Measurements from ENCODE around the gene ETV5.

ETV5 gene

GRCh38 chr3:186108941-186109865 is at the start of gene ETV5:
TSS of gene ETV5 (minus strand) at chr3:186109089. CDS start at chr3:186105868, 3,221 bp downstream.
- peak; percentile 98 for DNase-seq (ENCODE audit: low read depth, low spot score)
- peak within 1 kb of the TSS; percentile 98 for H3K27ac ChIP-seq

GRCh38 chr3:186154641-186155040 is 45.8 kb upstream of the ETV5 start:
- no peak for DNase-seq (ENCODE audit: low read depth, low spot score)
- H3K27ac ChIP-seq, result no peak overlapping the region

GRCh38 chr3:186152889-186153292 is 44.0 kb upstream of the ETV5 start:
- no peak overlapping the region for H3K27ac ChIP-seq
- no peak for DNase-seq (ENCODE audit: low read depth, low spot score)

- no peak for DNase-seq (ENCODE audit: low read depth, low spot score)
- H3K27ac ChIP-seq, result no peak overlapping the region
Measured at GRCh38 chr3:186152361-186152798, 43.5 kb upstream of the ETV5 start.

GRCh38 chr3:186151077-186151971 is 42.4 kb upstream of the ETV5 start:
- H3K27ac ChIP-seq, result no peak overlapping the region
- DNase-seq (ENCODE audit: low read depth, low spot score), result no peak

GRCh38 chr3:186150041-186150830 is 41.3 kb upstream of the ETV5 start:
- H3K27ac ChIP-seq, result no peak overlapping the region
- DNase-seq (ENCODE audit: low read depth, low spot score), result no peak

GRCh38 chr3:186149319-186149960 is 40.6 kb upstream of the ETV5 start:
- no peak for DNase-seq (ENCODE audit: low read depth, low spot score)
- no peak overlapping the region for H3K27ac ChIP-seq

GRCh38 chr3:186144257-186144656 is 35.4 kb upstream of the ETV5 start:
- H3K27ac ChIP-seq, result no peak overlapping the region
- DNase-seq (ENCODE audit: low read depth, low spot score), result no peak

GRCh38 chr3:186143250-186143649 is 34.4 kb upstream of the ETV5 start:
- no peak overlapping the region for H3K27ac ChIP-seq
- DNase-seq (ENCODE audit: low read depth, low spot score), result no peak

GRCh38 chr3:186142393-186142932 is 33.6 kb upstream of the ETV5 start:
- no peak for DNase-seq (ENCODE audit: low read depth, low spot score)
- no peak overlapping the region for H3K27ac ChIP-seq

GRCh38 chr3:186141790-186142189 is 32.9 kb upstream of the ETV5 start:
- H3K27ac ChIP-seq, result no peak overlapping the region
- no peak for DNase-seq (ENCODE audit: low read depth, low spot score)

GRCh38 chr3:186138272-186138981 is 29.5 kb upstream of the ETV5 start:
- no peak overlapping the region for H3K27ac ChIP-seq
- no peak for DNase-seq (ENCODE audit: low read depth, low spot score)

- no peak for DNase-seq (ENCODE audit: low read depth, low spot score)
- no peak overlapping the region for H3K27ac ChIP-seq
Measured at GRCh38 chr3:186137051-186137685, 28.3 kb upstream of the ETV5 start.

GRCh38 chr3:186133980-186134379 is 25.1 kb upstream of the ETV5 start:
- DNase-seq (ENCODE audit: low read depth, low spot score), result no peak
- H3K27ac ChIP-seq, result no peak overlapping the region

- no peak for DNase-seq (ENCODE audit: low read depth, low spot score)
Measured at GRCh38 chr3:186132487-186132886, 23.6 kb upstream of the ETV5 start.

GRCh38 chr3:186129206-186129605 is 20.3 kb upstream of the ETV5 start:
- no peak overlapping the region for H3K27ac ChIP-seq
- no peak for DNase-seq (ENCODE audit: low read depth, low spot score)

More at GRCh38 chr3:186132487-186132886, 23.6 kb upstream of the ETV5 start:
- no peak overlapping the region for H3K27ac ChIP-seq

- DNase-seq (ENCODE audit: low read depth, low spot score), result no peak
- no peak overlapping the region for H3K27ac ChIP-seq
Measured at GRCh38 chr3:186128158-186128557, 19.3 kb upstream of the ETV5 start.

- DNase-seq (ENCODE audit: low read depth, low spot score), result no peak
- H3K27ac ChIP-seq, result no peak overlapping the region
Measured at GRCh38 chr3:186127463-186127862, 18.6 kb upstream of the ETV5 start.
